ENCODE measurements around the gene ATP5PO. TPM values are rescaled to one million over a fixed set of nuclear protein-coding genes. Genes with fewer than 3 reads are reported as not detected.

ATP5PO gene
- total and polyA plus RNA-seq, 2 of the 13 experiments (the other 11 are each of a cell fraction or from before 2014, with no cell fraction given), result 256 to 297 TPM

GRCh38 chr21:33945652-33946270 is 30.2 kb upstream of the ATP5PO start:
- intact Hi-C loops (cut with micrococcal nuclease; ENCODE audit: unreplicated experiment) (no loop called here), in situ Hi-C loops (cut with HindIII; ENCODE audit: extremely low pct_ligation_motif_present, low pct_unique_long_range_greater_than_20kb) (no loop called here)
- H4K20me1 ChIP-seq (ENCODE audit: insufficient read depth, low read length), result no peaks in the 10 kb centered on the region
- TF ChIP-seq ARNT2 (CRISPR knock-in tag; IDR thresholded peaks at IDR 0.05; ENCODE audit: low read depth) (no peak), ZNF468 (CRISPR knock-in tag; IDR thresholded peaks at IDR 0.05) (no peak), ETV6 (CRISPR knock-in tag; conservative IDR thresholded peaks at IDR 0.05) (no peak), FOXP4 (CRISPR knock-in tag; IDR thresholded peaks at IDR 0.05) (no peak), POLR2AphosphoS5 (IDR thresholded peaks at IDR 0.05; ENCODE audit: low read depth, low read length) (no peak), TEF (CRISPR knock-in tag; IDR thresholded peaks at IDR 0.05) (no peak), ZNF318 (CRISPR knock-in tag; IDR thresholded peaks at IDR 0.05) (no peak), PATZ1 (CRISPR knock-in tag; IDR thresholded peaks at IDR 0.05) (no peak)
- H3K36me3 ChIP-seq (replicated peaks in 1 of 2; ENCODE audit: control insufficient read depth in 1 of 2, insufficient read depth in 2 of 2, low read length in 2 of 2), result no peaks in the 10 kb centered on the region
- H3K27ac ChIP-seq (ENCODE audit: extremely low read length, insufficient read depth, low read length), result no peak overlapping the region
- H3K27me3 ChIP-seq (ENCODE audit: control insufficient read depth in 1 of 2, insufficient read depth in 2 of 2, low read length in 2 of 2), result no peaks in the 10 kb centered on the region
- DNase-seq (ENCODE audit: low spot score), result no peak
- no peaks in the 10 kb centered on the region for H3K9me3 ChIP-seq (ENCODE audit: low read length)
- no peak overlapping the region for H3K9ac ChIP-seq (ENCODE audit: insufficient read depth, low read depth, low read length)
- BruUV-seq (replicated peaks), result no TSS peak
- no peaks in the 10 kb centered on the region for H3K79me2 ChIP-seq (ENCODE audit: insufficient read depth, low read length)
- POLR2A ChIA-PET, result no interaction called here
- H2AFZ ChIP-seq (ENCODE audit: low read length), result no peak overlapping the region
- no peak overlapping the region for H3K4me3 ChIP-seq (replicated peaks in 1 of 3; ENCODE audit: insufficient read depth in 1 of 3, low read depth in 2 of 3, low read length in 3 of 3)
- CTCF ChIA-PET (ENCODE audit: low intra/inter-chr PET ratio, low total read pairs), result no interaction called here
- H3K4me2 ChIP-seq (ENCODE audit: low read depth, low read length), result no peak overlapping the region
- 91% methylated on average over 2 of the region's 2 CpGs for WGBS (ENCODE audit: low lambda C conversion rate)
- ATAC-seq, result no peak
- FAIRE-seq, result no peak
- H3K4me1 ChIP-seq (ENCODE audit: insufficient read depth, low read length), result peaks cover 28% of the 10 kb centered on the region
